Measurements from ENCODE around the gene CACNA2D1.

The CACNA2D1 gene

GRCh38 chr7:82079527-82079926 is 364.1 kb downstream of the CACNA2D1 start (continued):
- no peak for TF ChIP-seq ZC3H10 (CRISPR knock-in tag; IDR thresholded peaks at IDR 0.05)
- TF ChIP-seq POU6F1 (CRISPR knock-in tag; IDR thresholded peaks at IDR 0.05; ENCODE audit: borderline replicate concordance, low read depth), result no peak

- no peak for TF ChIP-seq SNAI2 (CRISPR knock-in tag; IDR thresholded peaks at IDR 0.05)
- TF ChIP-seq TCF4 (CRISPR knock-in tag; IDR thresholded peaks at IDR 0.05; ENCODE audit: borderline replicate concordance), result no peak
- no peak for ATAC-seq
Observed at GRCh38 chr7:82078807-82079206, 364.8 kb downstream of the CACNA2D1 start.

GRCh38 chr7:82071468-82071867 is 372.1 kb downstream of the CACNA2D1 start:
- TF ChIP-seq BACH2 (CRISPR knock-in tag; IDR thresholded peaks at IDR 0.05; ENCODE audit: borderline replicate concordance) (no peak), ZFP30 (CRISPR knock-in tag; IDR thresholded peaks at IDR 0.05) (no peak), POU6F1 (CRISPR knock-in tag; IDR thresholded peaks at IDR 0.05; ENCODE audit: borderline replicate concordance, low read depth) (no peak), PATZ1 (CRISPR knock-in tag; IDR thresholded peaks at IDR 0.05; ENCODE audit: borderline replicate concordance) (no peak), ZC3H10 (CRISPR knock-in tag; IDR thresholded peaks at IDR 0.05) (no peak), CREB5 (CRISPR knock-in tag; IDR thresholded peaks at IDR 0.05; ENCODE audit: low read depth) (no peak), ZNF8 (CRISPR knock-in tag; IDR thresholded peaks at IDR 0.05) (no peak), SNAI2 (CRISPR knock-in tag; IDR thresholded peaks at IDR 0.05) (no peak), CSRNP3 (CRISPR knock-in tag; IDR thresholded peaks at IDR 0.05) (no peak), ZNF565 (CRISPR knock-in tag; conservative IDR thresholded peaks at IDR 0.05; ENCODE audit: low read depth) (no peak), ZNF70 (CRISPR knock-in tag; IDR thresholded peaks at IDR 0.05) (no peak), ESRRG (CRISPR knock-in tag; IDR thresholded peaks at IDR 0.05) (no peak), CSDC2 (CRISPR knock-in tag; IDR thresholded peaks at IDR 0.05) (no peak), RARB (CRISPR knock-in tag; IDR thresholded peaks at IDR 0.05) (no peak), TSHZ2 (CRISPR knock-in tag; IDR thresholded peaks at IDR 0.05) (no peak), ARNTL (CRISPR knock-in tag; IDR thresholded peaks at IDR 0.05; ENCODE audit: borderline replicate concordance, low read depth) (no peak), PPARA (CRISPR knock-in tag; IDR thresholded peaks at IDR 0.05; ENCODE audit: borderline replicate concordance) (no peak), TOX (CRISPR knock-in tag; IDR thresholded peaks at IDR 0.05; ENCODE audit: borderline replicate concordance) (no peak), TCF4 (CRISPR knock-in tag; IDR thresholded peaks at IDR 0.05; ENCODE audit: borderline replicate concordance) (no peak), ISL1 (CRISPR knock-in tag; IDR thresholded peaks at IDR 0.05) (no peak)
- no peak for ATAC-seq

Measured in SK-N-SH treated with all-trans-retinoic acid at 6 μM for 48 hours (cell line).